Activated T-helper 1 cell treated with anti-CD3 and anti-CD28 coated beads, Interleukin-2, amount 50 U/mL, for 16 hours (primary cell): Measurements from ENCODE around the gene KANK3.

Experiments used
- DNase-seq, 2 donors: peaks; one replicate each; pipeline ENCODE4 v3.0.0-alpha.2; 2020; ENCODE audit warnings: low read depth in 1 of 2, low spot score in 1 of 2

KANK3 gene

GRCh38 chr19:8340341-8341096, 2.5 kb downstream of the KANK3 start:
- no peak for DNase-seq

- no peak for DNase-seq
Observed at GRCh38 chr19:8338835-8339234, 4.2 kb downstream of the KANK3 start.

- DNase-seq = no peak
Observed at GRCh38 chr19:8337728-8338127, 5.3 kb downstream of the KANK3 start.

DNA sequence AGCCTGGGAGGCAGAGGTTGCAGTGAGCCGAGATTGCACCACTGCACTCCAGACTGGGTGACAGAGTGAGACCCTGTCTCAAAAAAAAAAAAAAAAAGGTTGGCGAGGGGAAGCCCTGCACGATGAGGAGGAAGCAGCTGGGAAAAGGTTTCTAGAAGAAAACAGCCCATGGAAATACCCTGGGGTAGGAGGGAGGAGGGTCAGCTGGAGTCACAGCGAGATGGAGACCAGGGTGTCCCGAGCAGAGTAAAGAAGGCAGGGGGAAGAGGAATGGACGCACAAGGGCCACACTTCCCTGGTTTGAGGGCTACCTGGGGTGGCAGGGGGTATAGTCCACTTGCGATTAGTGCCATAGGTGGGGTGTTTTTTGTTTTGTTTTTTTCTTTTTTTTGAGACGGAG, 6.4 kb downstream of the KANK3 start:
- DNase-seq = no peak

DNA sequence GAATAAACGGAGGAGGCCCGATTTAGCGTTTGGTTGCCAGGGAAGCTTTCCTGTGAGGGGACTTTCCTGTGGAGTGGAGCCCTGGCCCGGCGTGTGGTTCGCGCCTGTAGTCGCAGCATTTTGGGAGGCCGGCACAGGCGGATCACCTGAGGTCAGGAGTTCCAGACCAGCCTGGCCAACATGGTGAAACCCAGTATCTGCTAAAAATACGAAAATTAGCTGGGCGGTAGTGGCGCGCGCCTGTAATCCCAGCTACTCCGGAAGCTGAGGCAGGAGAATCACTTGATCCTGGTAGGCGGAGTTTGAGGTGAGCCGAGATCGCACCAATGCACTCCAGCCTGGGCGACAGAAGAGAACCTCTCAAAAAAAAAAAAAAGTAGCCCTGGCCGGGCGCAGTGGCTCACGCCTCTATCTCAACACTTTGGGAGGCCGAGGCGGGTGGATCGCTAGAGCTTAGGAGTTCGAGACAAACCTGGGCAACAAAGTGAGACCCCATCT, 6.9 kb downstream of the KANK3 start:
- no peak for DNase-seq

- DNase-seq = no peak
Observed at GRCh38 chr19:8335343-8336071, 7.6 kb downstream of the KANK3 start.

DNA sequence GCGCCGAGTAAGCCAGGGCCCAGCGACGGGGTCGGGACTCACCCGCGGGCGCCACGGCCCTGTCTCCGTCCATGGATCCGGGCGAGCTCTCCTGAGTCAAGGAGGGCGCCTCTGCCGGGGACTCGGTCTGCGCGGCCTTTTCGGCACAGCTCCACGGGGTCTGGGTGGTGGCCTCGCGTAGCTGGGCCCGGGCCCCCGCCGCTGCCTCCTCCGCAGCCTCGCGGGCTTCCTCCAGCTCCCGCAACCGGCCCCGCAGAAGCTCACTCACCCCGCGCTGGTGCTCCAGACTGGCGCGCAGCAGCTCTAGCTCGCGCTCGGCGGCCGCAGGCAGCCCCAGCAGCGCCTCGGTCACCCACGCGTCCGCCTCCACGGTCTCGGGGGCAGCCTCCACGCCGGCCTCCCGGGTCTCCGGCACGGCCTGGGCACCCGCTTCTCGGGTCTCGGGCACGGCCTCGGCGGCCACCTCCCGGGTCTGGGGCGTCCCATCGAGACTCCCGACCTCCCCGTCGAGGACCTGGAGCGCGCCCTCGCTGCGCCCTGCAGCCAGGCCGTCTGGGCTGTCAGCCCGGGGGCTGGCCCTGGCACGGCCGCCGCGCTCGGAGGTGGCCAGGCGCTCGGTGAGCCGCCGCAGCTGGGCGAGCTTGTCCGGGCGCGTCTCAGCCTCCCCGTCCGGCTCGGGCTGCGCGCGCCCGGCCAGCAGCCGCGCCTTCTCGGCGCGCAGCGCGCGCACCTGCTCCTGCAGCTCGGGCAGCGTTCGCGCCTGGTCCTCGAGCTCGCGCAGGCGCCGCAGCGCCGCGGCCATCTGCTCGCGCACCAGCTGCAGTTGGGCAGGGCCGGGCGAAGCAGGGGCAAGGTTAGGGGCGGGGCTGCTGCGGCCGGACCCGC, 8.4 kb downstream of the KANK3 start:
- no peak for DNase-seq

GRCh38 chr19:8333767-8334457, 9.2 kb downstream of the KANK3 start:
- DNase-seq = no peak

DNA sequence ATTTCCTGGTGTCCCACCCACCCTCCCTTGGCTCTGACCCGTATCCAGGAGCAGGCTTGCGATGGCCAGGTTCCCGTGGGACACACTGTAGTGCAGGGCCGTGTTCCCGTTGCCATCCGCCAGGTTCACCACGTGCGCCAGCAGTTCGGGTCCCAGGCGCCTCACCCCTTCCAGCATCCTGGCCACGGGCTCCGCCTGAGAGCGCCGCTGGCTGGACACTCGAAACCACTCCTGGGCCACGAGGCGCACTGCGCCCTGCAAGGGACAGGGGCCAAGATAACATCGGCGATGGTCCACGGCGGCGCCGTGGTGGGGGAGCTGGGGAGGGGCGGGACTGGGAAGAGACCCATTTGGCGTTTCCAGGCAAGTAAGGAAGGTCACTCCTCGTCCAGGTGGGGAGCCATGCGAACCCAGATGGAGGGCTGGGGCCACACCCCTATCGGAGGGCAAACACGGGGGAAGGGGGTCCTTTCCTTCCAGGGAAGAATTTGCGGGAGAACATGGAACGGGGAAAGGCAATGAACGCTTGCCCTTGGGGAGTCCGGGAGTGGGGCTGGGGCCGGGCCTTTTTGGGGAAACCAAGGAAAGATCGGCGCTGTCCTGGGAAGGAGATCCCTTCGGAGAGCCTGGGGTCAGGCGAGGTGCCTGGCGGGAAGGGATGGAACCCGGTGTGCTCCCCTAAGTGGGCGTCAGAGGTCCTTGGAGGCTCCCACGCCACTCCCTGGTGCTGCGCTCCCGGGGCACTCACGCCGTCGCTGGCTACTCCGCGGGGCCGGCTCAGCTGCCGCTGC, 9.9 kb downstream of the KANK3 start:
- no peak for DNase-seq

GRCh38 chr19:8331263-8331845, 11.7 kb downstream of the KANK3 start:
- DNase-seq = no peak

DNA sequence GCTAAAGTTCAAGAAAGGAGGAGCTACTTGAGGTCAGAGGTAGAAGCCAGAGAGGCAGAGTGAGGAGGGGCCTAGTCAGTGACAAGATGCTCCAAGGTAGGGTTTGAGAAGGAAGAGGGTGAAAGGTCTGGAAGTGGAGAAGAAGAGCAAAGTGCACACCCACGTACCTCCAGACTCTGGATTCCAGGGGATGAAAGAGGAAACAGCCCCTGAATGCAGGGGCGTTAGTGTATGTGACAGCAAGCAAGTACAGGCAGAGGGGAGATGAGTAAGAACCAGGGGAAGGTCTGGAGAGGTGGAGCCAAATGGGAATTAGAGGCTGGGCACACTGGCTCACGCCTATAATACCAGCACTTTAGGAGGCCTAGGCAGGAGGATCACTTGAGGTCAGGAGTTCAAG, 13.1 kb downstream of the KANK3 start:
- no peak for DNase-seq

GRCh38 chr19:8325454-8325853, 17.6 kb downstream of the KANK3 start:
- no peak for DNase-seq

DNA sequence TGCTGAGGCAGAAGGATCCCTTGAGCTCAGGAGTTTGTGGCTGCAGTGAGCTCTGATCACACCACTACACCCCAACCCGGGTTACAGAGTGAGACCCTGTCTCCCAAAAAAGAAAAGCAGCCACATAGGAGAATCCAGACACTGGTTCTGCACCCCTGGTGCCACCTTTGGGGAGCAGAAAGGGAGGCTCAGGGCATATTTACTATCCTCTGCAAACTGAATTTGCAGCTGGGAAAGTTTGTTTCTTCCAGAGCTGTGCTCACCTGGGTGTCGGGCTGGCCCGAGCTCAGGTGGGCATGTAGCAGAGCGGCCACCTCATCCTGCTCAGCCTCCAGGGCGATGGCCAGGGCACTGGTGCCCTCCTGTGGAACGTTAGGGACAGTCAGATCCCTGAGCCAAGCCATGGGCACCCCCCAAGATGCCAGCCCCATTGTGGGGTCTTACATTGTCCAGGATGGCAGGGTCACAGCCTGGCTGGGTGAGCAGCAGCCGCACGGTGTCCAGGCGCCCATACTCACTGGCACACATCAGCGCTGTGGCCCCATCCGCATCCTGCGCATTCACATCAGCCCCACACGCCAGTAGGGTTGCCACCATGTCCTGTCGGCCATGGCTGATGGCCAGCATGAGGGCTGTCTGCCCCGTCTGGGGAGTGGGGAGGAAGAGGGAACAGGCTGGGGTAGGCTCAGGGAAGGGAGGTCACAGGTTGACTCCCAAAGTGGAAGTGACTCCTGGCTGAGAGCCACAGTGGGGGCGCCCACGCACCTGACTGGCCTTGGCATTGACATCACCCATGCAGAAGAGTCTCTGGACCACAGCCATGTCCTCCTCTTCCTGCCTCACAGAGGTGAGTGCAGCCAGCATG, 18.6 kb downstream of the KANK3 start:
- no peak for DNase-seq

- DNase-seq = no peak
Observed at GRCh38 chr19:8323781-8324185, 19.3 kb downstream of the KANK3 start.

DNA sequence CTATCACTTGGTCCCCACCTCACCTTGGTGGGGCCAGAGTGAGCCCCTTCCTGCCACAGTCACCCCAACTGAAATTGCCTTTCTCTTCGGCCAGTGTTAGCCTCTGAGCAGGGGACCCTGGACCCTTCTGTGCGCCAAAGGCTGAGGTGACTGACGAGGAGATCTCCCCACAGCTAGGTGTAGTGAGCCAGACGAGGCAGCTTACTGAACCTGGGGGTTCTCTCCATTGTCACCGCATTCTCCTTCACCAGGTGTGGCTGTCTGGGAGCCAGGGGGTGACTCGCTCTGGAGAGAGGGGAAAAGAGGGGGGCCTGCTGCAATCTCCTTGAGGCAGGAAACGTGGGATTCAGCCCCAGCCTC, 20.4 kb downstream of the KANK3 start:
- DNase-seq = no peak

DNA sequence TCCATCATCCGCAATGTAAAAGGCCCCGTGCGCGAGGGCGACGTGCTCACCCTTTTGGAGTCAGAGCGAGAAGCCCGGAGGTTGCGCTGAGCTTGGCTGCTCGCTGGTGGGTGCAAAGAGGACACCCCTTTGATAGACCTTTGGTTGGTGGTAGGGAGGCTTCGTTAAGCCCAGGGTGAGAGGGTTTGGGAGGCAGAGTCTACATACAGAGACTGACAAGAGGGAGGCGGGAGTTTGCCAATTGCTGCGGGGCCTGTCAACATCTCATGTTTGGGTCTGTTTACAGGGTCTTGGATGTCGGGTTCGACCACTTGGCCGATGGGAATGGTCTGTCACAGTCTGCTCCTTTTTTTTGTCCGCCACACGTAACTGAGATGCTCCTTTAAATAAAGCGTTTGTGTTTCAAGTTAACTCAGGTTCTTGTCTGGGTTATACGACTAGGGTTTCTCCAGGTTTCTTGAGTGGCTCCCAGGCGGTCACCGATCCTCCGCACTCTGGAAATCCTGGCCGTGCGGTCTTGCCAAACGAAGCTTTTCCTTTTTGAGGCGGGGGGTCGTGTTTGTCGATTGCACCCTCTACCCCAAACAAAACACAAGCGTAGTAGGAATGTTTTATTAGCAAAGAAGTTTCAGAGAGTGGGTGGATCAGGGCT, 20.9 kb downstream of the KANK3 start:
- DNase-seq = no peak

DNA sequence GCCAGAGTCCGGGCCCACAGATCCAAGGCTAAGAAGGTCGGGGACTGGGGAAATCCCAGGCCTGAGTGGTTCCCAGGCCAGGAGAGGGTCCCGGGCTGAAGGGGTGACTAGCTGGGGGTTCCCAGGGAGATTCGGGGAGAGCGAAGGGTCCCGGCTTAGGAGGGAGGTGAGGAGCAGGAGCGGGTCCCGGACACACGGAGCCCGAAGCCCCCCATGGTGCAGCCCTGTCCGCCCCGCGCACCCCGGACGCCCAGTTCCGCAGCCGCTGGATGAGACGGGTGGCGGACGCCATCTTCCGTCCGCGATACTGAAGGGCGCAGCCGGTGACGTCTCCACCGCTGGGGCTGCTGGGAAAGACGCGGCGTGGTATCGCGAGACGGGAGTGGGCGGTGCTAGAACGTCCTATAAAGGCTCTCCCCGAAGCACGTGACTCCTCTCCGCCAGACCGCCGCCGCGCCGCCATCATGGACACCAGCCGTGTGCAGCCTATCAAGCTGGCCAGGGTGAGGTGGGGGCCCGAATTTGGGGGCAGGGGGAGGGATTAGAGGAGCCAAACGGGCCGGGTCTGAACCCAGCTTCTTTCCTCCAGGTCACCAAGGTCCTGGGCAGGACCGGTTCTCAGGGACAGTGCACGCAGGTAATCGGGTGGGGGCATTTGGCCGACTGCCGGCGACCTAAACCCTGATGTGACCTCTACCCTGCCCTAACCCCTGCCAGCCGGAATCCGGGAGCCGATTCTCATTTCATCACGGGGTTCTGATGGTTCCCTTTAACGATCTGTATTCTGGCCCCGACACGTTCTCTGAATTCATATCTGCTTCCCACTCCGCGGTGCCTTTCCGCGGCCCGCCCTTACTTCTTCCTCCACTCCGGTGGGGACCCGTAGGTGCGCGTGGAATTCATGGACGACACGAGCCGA, 21.7 kb downstream of the KANK3 start, which contains the start of the genes NDUFA7 and RPS28:
Gene NDUFA7 (minus strand): TSS at position 309 of the 919 bp plus-strand sequence. CDS start 17 bp downstream, at position 292.
Gene RPS28 (plus strand): TSS at position 430 of the 919 bp plus-strand sequence. CDS start 35 bp downstream, at position 465.
- DNase-seq = peak; percentile 94 to 95
